Measurements from ENCODE around the gene FTSJ1. TPM values are rescaled to one million over a fixed set of nuclear protein-coding genes. Genes with fewer than 3 reads are reported as not detected.
A peak's percentile ranks its signal among the peaks of the same experiment; 100 is the strongest.

FTSJ1 gene
- total RNA-seq, 1 donor from 2014 or later, result 31.7 TPM

GRCh38 chrX:48470833-48471118 is 5.2 kb upstream of the FTSJ1 start:
- DNase-seq (ENCODE audit: low read depth in 2 of 2), result no peak

GRCh38 chrX:48471504-48471903 is 4.5 kb upstream of the FTSJ1 start:
- no peak for DNase-seq (ENCODE audit: low read depth in 2 of 2)

DNA sequence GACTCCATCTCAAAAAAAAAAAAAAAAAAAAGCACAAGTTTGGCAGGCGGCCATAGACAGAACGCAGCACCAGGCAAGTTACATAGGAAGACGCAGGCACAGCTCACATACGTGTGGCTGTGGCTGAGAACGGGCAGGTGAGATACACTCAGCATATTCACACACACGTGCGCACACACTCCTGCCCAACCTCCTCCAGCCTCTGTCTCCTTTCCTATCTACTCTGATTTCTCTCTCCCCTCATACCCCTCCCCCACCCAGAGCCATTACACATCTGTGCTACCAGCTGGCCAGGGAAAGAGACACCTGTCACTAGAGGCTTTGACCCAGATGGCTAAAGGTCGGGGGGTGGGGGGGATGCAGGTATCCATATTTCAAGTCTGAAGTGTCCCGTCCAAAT is 3.8 kb upstream of the FTSJ1 start:
- no peak for DNase-seq (ENCODE audit: low read depth in 2 of 2)

- DNase-seq (ENCODE audit: low read depth in 2 of 2), result no peak
Measured at GRCh38 chrX:48472851-48473703, 2.9 kb upstream of the FTSJ1 start.

DNA sequence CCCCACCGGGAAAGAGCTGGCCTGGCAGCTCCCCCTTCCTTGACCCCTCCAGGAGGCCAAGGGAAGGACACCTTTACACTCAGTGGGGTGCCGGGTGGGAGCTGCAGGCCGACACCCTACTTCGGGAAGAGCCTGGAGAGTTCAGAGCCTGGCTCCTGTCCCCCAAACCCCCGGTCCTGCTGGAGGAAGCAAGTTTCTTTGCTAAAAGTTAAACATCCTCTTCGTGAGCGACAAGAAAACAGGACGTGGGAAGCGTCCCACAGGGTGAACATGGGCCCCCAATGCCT is 2.4 kb upstream of the FTSJ1 start:
- no peak for DNase-seq (ENCODE audit: low read depth in 2 of 2)

- peak; percentile 42 to 43 for DNase-seq (ENCODE audit: low read depth in 2 of 2)
Measured at GRCh38 chrX:48474127-48474526, 1.9 kb upstream of the FTSJ1 start.

- DNase-seq (ENCODE audit: low read depth in 2 of 2), result no peak
Measured at GRCh38 chrX:48474581-48474980, 1.4 kb upstream of the FTSJ1 start.

- no peak for DNase-seq (ENCODE audit: low read depth in 2 of 2)
Measured at GRCh38 chrX:48475296-48475695, 703 bp upstream of the FTSJ1 start.

- DNase-seq (ENCODE audit: low read depth in 2 of 2), result no peak
Measured at GRCh38 chrX:48476919-48477318, 920 bp downstream of the FTSJ1 start.

GRCh38 chrX:48477960-48478755 is 2.2 kb downstream of the FTSJ1 start:
- DNase-seq (ENCODE audit: low read depth in 2 of 2), result no peak

DNA sequence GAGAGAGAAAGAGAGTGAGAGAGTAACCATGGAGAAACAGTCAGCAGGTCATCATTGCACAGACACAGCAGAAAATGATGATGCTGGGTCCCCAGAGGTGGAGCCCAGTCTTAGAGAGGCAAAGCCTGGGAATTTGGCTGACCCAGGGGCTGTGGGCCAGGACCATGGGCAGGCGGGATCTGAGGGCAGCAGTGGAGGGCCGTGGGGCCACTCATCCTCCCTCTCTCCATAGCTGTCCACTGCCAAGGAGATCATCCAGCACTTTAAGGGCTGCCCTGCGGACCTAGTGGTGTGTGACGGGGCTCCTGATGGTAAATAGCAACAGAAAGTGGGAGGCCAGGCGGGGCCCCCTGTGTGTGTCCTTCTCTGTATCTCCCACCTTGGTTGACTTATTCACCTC is 2.8 kb downstream of the FTSJ1 start:
- no peak for DNase-seq (ENCODE audit: low read depth in 2 of 2)

- DNase-seq (ENCODE audit: low read depth in 2 of 2), result no peak
Measured at GRCh38 chrX:48480142-48480541, 4.1 kb downstream of the FTSJ1 start.

GRCh38 chrX:48480583-48480982 is 4.6 kb downstream of the FTSJ1 start:
- DNase-seq (ENCODE audit: low read depth in 2 of 2), result no peak

DNA sequence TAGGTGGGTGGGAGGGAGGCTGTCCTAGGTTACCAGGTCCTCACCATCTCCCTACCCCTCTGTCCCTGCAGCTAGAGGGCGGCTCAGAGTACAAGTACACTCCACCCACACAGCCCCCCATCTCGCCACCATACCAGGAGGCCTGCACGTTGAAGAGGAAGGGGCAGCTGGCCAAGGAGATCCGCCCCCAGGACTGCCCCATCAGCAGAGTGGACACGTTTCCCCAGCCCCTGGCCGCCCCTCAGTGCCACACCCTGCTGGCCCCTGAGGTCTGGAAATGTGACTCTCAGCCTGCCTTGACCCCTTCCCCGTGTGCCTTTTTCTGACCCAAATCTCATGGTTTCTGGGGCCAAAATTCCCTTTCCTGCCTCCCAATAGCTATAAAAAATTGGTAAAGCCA is 6.5 kb downstream of the FTSJ1 start:
- DNase-seq (ENCODE audit: low read depth in 2 of 2), result no peak

- DNase-seq (ENCODE audit: low read depth in 2 of 2), result peak in 1 of 2 donors; percentile 60
Measured at GRCh38 chrX:48487362-48487798, 11.4 kb downstream of the FTSJ1 start.

- DNase-seq (ENCODE audit: low read depth in 2 of 2), result no peak
Measured at GRCh38 chrX:48488034-48488433, 12.0 kb downstream of the FTSJ1 start.

- DNase-seq (ENCODE audit: low read depth in 2 of 2), result no peak
Measured at GRCh38 chrX:48489296-48489695, 13.3 kb downstream of the FTSJ1 start.

- no peak for DNase-seq (ENCODE audit: low read depth in 2 of 2)
Measured at GRCh38 chrX:48489892-48490291, 13.9 kb downstream of the FTSJ1 start.

- DNase-seq (ENCODE audit: low read depth in 2 of 2), result no peak
Measured at GRCh38 chrX:48490661-48491060, 14.7 kb downstream of the FTSJ1 start.

DNA sequence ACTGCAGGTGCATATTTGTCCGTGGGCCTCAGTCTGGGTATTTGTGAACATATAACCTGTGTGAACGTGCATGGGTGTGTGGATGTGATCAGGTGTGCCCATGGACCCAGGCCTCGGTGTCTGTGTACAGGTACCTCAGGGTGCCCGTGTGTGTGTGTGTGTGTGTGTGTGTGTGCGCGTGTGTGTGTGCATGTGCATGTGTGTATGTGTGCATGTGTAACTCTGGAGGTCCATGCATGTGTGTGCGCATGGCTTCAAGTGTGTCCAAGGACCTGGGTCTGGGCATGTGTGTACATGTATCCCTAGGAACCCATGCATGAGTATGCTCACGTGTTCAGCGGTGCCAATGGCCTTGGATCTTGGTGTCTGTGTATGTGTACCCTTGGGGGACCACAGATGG is 15.8 kb downstream of the FTSJ1 start:
- no peak for DNase-seq (ENCODE audit: low read depth in 2 of 2)

GRCh38 chrX:48492293-48492910 is 16.4 kb downstream of the FTSJ1 start:
- peak in 1 of 2 donors; percentile 30 for DNase-seq (ENCODE audit: low read depth in 2 of 2)

- peak; percentile 48 to 51 for DNase-seq (ENCODE audit: low read depth in 2 of 2)
Measured at GRCh38 chrX:48493890-48494364, 17.9 kb downstream of the FTSJ1 start.

GRCh38 chrX:48496660-48497059 is 20.7 kb downstream of the FTSJ1 start:
- DNase-seq (ENCODE audit: low read depth in 2 of 2), result no peak

Measured in lung microvascular endothelial cell (primary cell).